ENCODE data around the gene FYN. TPM values are rescaled to one million over a fixed set of nuclear protein-coding genes. Genes with fewer than 3 reads are reported as not detected.

FYN gene
- total and polyA plus RNA-seq, 2 of the 4 experiments (the other 2 are of a cell fraction), result 30.8 to 36.4 TPM

GRCh38 chr6:111767752-111768430 lies 105.4 kb downstream of the FYN start:
- Histone ChIP-seq H3K4me2 (ENCODE audit: low read depth, low read length) (no peak overlapping the region), H3K9me3 (ENCODE audit: control insufficient read depth, insufficient read depth, low read length) (no peaks in the 10 kb centered on the region), H3K79me1 (ENCODE audit: low read depth in 1 of 2, low read length in 2 of 2) (peaks cover 21 to 22% of the 10 kb centered on the region in 2 experiments; a peak in 3 of 4 replicates), H3K14ac (replicated peaks; ENCODE audit: low read depth, low read length) (no peak overlapping the region), H3K18ac (ENCODE audit: low read depth, low read length) (no peak overlapping the region; the same call in 1 of the 2 replicates), H4K91ac (ENCODE audit: insufficient read depth, low read depth, low read length) (no peak overlapping the region), H2BK20ac (ENCODE audit: low read depth, low read length) (no peak overlapping the region), H4K5ac (ENCODE audit: low read depth, low read length) (no peak overlapping the region), H3K4me3 (ENCODE audit: insufficient read depth, low read depth, low read length) (no peak overlapping the region), H3K9ac (ENCODE audit: low read depth, low read length) (no peak overlapping the region), H3K36me3 (ENCODE audit: control insufficient read depth, insufficient read depth, low read length) (peaks cover 3% of the 10 kb centered on the region; the same call in 1 of the 2 replicates), H3K56ac (ENCODE audit: extremely low read depth, insufficient read depth, low read length) (no peak overlapping the region), H3K27ac (ENCODE audit: insufficient read depth, low read length) (no peak overlapping the region), H3K9me1 (ENCODE audit: insufficient read depth, low read length) (no peaks in the 10 kb centered on the region), H3K4me1 (ENCODE audit: control insufficient read depth, insufficient read depth, low read length) (peaks cover 17% of the 10 kb centered on the region), H3K4ac (ENCODE audit: low read depth, low read length) (no peak overlapping the region), H4K8ac (ENCODE audit: low read depth in 2 of 2, low read length in 2 of 2) (no peak overlapping the region), H3K27me3 (ENCODE audit: control insufficient read depth, insufficient read depth, low read length) (no peaks in the 10 kb centered on the region), H2AK5ac (ENCODE audit: low read depth, low read length) (no peak overlapping the region), H2BK5ac (ENCODE audit: low read depth, low read length, poor library complexity, severe bottlenecking) (no peak overlapping the region), H2BK15ac (ENCODE audit: low read depth, low read length) (no peak overlapping the region), H2BK120ac (ENCODE audit: low read depth, low read length) (no peak overlapping the region), H2AK9ac (replicated peaks; ENCODE audit: low read depth, low read length, poor library complexity) (no peak overlapping the region), H4K20me1 (ENCODE audit: insufficient read depth, low read length) (no peaks in the 10 kb centered on the region), H2AFZ (replicated peaks; ENCODE audit: low read length, poor library complexity) (no peak overlapping the region), H3K23ac (ENCODE audit: low read depth, low read length) (no peak overlapping the region)
- CTCF ChIA-PET, result no interaction called here
- ATAC-seq (ENCODE audit: low read depth) (no peak), DNase-seq (no peak)
- dilution Hi-C loops (cut with HindIII; ENCODE audit: low sequenced_read_pairs, unreplicated experiment) (no loop called here), in situ Hi-C loops (cut with MboI; ENCODE audit: low sequenced_read_pairs) (no loop called here), intact Hi-C loops (cut with micrococcal nuclease) (no loop called here)
- POLR2A ChIA-PET (ENCODE audit: unreplicated experiment), result no interaction called here
- no CpG with 5 or more reads among the region's 5 CpGs for WGBS, 2 experiments (ENCODE audit: extremely low coverage in 2 of 2, insufficient read length in 1 of 2)
- TF ChIP-seq CTCF (conservative IDR thresholded peaks at IDR 0.05; ENCODE audit: low read depth, low read length) (no peak), BHLHE40 (IDR thresholded peaks at IDR 0.05; ENCODE audit: low read depth, low read length) (no peak), FOS (IDR thresholded peaks at IDR 0.05; ENCODE audit: low read depth, low read length) (no peak), ELK1 (IDR thresholded peaks at IDR 0.05; ENCODE audit: borderline replicate concordance, low read depth, low read length) (no peak)
- no TSS peak for BruUV-seq (replicated peaks)

Data from IMR-90 (cell line).